DMS153 treated with DMSO at 0.1 percent for 48 hours (cell line): ENCODE data around the gene GPI.

Experiments
- DNase-seq: peaks from one replicate; lab custom pipeline; 2025; ENCODE audit not compliant: unreplicated experiment; lab: John Stamatoyannopoulos, UW

Gene GPI

GRCh38 chr19:34337739-34338138 is 27.3 kb upstream of the GPI start:
- DNase-seq = no peak

DNA sequence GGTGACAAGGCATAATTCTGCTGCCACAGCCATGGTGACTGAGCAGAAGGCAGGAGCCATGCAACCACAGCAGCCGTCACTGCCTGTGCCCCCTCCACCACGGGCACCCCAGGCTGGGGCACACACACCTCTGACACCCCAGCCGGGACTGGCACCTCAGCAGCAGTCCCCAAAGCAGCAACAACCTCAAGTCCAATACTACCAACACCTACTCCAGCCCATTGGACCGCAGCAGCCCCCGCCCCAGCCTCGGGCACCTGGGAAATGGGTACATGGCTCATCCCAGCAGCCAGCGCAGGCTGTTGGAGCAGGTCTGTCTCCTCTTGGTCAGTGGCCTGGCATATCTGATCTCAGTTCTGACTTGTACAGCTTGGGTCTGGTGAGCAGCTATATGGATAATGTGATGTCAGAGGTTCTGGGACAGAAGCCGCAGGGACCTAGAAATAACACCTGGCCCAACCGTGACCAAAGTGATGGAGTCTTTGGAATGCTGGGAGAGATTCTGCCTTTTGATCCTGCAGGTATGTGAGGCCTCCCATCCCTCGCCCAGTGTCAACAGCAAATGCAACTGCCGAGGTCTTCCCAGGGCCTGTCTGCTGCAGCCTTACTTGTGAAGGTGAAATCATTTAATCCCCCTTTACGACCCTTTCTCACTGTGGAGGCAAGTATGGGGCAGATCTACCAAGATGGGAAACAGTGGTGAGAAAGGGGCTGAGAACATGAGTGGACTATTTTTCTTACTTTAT is 22.9 kb upstream of the GPI start:
- DNase-seq = no peak

GRCh38 chr19:34343751-34344150 is 21.2 kb upstream of the GPI start:
- no peak for DNase-seq

- DNase-seq = peak; percentile 1
Measured at GRCh38 chr19:34345947-34346351, 19.0 kb upstream of the GPI start.

DNA sequence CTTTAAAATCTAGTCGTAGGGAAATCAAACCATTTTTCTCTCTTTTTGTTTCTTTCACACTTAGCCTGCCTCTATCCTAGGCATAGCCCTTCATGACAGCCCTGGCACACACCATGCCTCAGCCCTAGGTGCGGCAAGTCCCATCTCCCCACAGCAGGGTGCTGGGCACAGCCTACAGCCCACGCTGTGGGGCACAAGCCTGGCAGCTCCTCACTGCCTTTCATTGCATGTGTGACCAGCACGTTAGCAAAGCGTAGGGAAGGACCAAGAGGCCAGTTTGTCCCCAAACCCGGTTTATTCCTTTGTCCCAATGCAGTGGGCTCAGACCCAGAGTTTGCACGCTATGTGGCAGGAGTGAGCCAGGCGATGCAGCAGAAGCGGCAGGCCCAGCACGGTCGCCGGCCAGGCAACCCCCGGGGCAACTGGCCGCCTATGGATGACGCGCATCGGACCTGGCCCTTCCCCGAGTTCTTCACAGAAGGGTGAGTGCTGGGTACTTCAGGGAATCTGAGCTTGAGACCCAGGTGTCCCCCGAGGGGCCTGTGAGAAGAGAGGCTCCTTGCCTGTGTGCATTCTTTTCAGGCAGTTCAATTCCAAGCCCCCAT is 17.3 kb upstream of the GPI start:
- DNase-seq = no peak

GRCh38 chr19:34348899-34349487 is 16.0 kb upstream of the GPI start:
- DNase-seq = no peak

GRCh38 chr19:34350161-34350561 is 14.8 kb upstream of the GPI start:
- no peak for DNase-seq

- no peak for DNase-seq
Measured at GRCh38 chr19:34351382-34351826, 13.6 kb upstream of the GPI start.

- no peak for DNase-seq
Measured at GRCh38 chr19:34353546-34353945, 11.4 kb upstream of the GPI start.

- DNase-seq = no peak
Measured at GRCh38 chr19:34355201-34355600, 9.8 kb upstream of the GPI start.

- no peak for DNase-seq
Measured at GRCh38 chr19:34356875-34357274, 8.1 kb upstream of the GPI start.

DNA sequence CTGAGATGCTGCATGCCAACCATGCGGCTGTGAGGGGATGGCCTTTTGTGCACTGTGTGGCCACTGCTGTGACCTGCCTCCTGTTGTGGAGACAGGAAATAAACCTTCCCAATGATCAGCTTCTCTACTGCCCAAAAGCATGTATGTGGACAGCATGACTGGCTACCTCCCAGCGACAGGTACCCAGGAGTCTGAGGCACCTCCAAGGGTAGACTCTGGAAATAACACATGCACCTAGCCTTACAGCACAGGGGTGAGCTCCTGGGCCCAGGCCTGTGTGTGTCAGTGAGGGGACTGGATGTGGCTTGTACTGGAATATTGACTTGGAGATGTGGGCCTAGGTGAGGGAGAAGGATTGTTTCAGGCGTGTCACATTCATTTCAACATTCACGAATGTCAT is 7.6 kb upstream of the GPI start:
- DNase-seq = no peak

DNA sequence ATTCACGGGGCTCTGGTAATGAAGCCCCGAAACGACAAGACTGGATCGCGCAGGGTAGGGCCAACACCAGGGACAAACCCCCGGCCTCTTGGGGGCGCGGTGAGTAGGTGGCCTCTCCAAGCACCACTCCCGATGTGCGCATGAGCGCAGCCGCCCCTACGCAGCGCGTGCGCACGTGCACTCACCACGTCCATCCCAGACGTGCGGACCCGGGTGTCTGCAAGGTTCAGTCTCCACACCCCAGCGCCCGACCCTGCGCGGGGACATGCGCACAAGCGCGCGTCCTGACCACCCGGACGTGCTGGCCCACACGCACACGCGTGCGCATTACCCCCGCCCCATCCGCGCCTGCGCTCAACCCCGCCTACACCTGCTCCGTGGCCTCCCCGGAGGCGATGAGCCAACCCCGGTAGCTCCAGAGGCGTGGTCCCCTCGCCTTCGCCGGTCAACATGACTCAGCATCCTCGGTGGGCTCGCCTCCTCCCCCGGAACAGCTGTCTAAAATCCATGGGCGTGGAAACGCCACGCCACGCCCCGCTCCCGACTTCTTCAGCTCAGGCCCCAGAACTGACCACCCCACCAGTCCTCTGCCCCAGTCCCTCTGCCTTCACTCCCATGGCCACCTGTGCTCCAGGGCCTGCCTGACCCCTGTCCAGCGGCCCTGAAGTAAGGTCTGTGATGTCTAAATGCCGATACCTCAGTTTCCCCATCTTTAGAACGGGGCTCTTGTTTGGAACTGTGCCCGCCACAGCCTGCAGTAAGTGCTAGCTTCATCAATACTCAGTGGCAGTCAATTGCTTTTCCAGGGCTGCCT is 5.6 kb upstream of the GPI start:
- peak; percentile 87 for DNase-seq

GRCh38 chr19:34359954-34360315 is 5.1 kb upstream of the GPI start:
- no peak for DNase-seq

GRCh38 chr19:34360354-34360909 is 4.6 kb upstream of the GPI start:
- no peak for DNase-seq

DNA sequence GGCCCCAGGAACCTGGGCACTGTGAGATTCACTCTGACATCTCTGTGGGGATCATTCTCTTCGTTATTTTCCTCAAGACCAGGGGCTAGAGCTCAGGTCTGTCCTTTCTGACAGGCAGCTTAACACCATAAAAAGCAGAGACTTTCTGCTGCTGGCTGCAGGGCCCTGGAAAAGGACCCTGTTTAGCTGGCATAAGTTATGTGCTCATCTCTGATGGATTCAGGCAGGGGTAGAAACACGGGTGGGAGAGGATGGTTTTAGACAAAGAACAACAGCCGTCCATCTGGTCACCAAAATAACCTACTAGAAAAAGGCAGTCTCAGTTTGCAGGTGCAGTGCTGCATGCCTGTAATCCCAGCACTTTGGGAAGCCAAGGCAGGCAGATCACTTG is 2.3 kb upstream of the GPI start:
- DNase-seq = no peak

DNA sequence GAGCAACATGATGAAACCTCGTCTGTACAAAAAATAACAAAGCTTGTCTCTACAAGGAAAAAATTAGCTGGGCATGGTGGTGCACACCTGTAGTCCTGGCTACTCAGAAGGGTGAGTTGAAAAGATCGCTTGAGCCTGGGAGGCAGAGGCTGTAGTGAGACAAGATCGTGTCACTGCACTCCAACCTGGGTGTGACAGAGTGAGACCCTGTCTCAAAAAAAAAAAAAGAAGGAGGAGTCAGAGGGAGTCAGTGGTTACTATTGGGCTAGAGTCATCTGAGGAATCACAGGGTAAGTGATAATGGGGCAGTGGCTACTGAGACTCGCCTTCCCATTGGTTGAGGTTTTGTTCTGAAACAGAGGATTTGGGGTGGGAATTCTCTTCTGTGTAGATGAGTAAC is 1.9 kb upstream of the GPI start:
- DNase-seq = no peak

DNA sequence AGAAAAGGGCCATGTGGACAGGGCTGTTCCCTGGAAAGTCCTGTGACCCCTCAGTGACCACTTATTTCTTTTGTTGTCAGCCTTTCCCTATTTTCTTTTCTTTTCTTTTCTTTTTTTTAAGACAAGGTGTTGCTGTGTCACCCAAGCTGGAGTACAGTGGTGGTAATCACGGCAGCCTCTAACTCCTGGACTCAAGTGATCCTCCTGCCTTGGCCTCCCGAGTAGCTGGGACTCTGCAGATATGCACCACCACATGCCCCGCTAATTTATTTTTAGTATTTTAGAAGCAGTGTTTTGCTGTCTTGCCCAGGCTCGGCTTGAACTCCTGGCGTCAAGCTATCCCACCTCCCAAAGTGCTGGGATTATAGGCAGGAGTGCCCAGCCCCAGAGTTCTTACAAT is 1.1 kb upstream of the GPI start:
- no peak for DNase-seq

GRCh38 chr19:34364462-34364829 is 550 bp upstream of the GPI start:
- DNase-seq = no peak

DNA sequence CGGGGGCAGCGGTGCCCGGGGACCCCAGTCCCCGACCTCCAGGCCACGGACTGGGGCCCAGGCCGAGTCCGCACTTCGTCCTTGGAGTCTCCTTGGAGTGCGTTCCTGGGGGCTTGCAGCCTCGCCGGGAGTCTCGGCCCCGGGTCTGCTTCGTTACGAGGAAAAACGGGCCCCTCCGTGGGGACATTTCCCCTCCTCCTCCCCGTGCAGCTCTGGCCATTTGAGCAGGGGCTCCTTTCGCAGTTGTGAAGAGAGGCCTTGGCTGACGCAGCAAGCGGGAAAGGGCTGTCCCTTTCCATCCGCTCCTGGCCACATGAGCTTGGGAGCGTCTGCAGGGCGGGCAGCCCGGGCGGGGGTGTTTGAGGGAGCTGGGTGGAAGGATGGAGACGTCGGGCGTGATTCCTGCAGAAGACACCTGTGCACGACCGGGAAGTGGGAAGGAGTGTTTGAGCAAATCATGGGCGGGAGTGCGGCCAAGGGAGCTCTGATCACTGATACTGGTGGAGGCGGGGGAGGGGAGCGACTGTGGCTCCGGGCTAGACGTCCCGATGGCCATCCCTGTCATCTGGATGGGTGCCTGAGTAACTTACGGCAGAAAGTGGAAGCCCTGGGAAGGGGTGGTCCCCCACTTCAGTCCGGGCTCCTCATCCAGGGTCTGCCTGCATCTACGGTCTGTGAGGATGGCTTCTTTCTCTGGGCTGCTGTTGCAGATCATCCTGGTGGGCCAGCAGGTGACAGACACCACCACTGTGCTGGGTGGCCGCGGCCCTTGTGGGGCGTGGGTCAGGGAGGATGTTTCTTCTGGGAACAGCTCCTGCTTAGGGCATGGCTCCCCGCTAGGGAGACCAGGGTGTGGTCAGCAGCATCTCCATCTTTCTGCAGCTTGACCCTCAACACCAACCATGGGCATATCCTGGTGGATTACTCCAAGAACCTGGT is 736 bp downstream of the GPI start:
- DNase-seq = no peak
